CD4-positive, alpha-beta T cell treated with Interleukin-21 for 1 hour (primary cell): ENCODE data around the gene L1CAM.

Source experiments
- DNase-seq: peaks from one replicate; pipeline ENCODE4 v3.0.0-alpha.2; 2020

Gene L1CAM

GRCh38 chrX:153862369-153863250 lies 23.4 kb downstream of the L1CAM start:
- no peak for DNase-seq

GRCh38 chrX:153861733-153862310 lies 24.2 kb downstream of the L1CAM start:
- DNase-seq = no peak

- no peak for DNase-seq
Measured at GRCh38 chrX:153861151-153861550, 24.8 kb downstream of the L1CAM start.

DNA sequence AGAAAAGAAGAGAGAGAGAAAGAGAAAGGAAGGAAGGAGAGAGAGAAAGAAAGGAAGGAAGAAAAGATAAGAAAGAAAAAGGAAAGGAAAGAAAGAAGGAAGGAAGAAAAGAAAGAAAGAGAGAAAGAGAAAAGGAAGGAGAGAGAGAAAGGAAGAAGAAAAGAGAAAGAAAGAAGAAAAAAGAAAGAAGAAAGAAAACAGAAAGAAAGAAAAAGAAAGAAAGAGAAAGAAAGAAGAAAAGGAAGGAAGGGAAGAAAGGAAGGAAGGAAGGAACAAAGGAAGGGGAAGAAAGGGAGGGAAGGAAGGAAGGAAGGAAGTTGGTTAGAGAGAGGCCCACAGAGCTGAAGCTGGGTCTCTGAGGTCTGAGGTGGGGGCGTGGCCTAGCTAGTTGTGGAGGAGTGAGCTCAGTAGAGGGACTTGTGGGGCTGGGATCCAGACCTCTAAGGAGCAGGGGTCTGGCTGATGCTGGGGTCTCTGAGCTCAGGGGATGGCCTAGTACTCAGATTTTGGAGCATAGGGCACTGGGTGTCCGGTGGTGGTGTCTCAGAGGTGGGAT lies 28.5 kb downstream of the L1CAM start:
- DNase-seq = no peak

GRCh38 chrX:153854702-153855101 lies 31.3 kb downstream of the L1CAM start:
- no peak for DNase-seq

GRCh38 chrX:153853902-153854267 lies 32.1 kb downstream of the L1CAM start:
- no peak for DNase-seq

DNA sequence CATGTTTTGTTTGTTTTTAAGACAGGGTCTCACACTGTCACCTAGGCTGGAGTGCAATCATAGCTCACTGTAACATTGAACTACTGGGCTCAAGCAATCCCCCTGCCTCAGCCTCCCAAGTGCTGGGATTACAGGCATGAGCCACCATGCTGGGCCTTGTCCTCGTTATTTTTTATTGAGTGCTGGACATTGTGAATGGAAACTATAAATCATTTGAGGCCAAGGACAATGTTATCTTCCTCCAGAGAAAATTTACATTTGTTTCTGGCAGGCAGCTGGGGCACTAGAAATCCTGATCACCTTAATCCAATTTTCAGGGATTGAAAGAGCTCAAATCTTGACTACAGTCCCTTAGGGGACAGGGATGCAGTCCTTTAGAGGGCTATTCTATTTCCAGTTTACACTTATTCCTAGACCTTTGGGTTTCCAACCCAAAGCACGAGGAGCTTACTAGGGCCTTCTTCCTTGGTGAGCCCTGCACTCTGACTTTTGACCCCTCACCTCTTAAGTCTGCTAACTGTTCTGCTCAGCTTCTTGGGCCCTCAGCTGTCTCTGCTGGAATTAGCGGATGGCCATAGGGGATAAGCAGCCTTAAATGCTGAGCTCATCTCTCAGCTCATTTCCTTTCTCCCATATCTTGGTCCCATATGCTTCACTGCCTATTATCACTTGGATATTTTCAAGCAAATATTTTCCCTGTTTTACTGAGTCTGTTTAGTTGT lies 32.6 kb downstream of the L1CAM start:
- no peak for DNase-seq

DNA sequence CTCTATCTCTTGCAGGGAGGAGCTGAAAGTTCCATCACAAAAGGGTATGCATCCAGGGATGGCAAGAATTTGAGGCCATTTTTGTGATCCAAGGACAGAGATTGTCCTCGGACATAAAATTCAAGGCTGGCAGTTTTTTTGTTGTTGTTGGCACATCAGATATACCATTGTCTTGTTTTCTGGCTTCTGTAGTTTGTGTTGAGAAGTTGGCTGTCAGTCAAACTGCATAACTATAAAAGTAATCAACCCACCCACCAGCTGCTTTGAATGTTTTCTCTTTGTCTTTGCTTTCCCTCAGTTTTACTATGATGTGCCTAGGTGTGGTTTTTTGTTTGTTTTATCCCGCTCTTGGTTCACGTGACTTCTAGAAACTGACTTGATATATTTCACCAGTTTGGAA lies 34.0 kb downstream of the L1CAM start:
- no peak for DNase-seq

DNA sequence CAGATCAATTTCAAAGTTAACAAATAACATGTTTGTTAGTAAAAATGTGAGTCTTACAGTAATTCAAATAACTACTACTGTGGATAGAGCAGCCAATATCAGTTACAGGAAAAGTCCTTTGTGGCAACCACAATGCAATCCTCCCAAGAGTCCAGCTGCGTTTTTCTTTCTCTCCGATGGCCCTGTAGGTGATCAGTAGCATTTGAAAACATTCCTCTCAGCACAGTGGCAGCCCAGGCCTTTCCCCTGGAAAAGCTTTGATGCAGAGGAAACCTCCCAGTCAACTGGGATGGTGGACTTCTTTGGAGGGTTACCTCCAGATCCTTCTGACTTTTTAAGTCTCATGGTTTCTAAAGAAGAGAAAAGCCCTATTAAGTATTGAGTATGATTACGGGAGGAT lies 37.6 kb downstream of the L1CAM start:
- DNase-seq = no peak

DNA sequence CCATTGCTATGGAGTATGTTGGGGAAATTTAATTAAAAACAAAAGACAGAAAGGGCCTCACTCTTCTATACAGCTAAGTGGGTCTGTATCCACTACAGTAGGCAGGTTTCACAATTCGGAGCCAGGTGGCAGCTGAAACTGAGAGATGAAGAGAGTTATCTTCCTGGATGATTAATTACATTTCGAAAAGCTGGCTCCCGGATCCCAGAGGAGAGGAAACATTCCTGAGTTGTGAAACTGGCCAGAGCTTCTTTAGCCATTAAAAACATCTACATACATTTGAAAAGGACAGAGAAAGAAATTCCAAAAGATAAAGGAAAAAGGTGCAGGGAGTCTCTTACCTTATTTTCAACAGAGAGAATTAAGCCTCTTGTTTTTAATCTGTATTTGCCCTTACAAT lies 40.1 kb downstream of the L1CAM start:
- no peak for DNase-seq

DNA sequence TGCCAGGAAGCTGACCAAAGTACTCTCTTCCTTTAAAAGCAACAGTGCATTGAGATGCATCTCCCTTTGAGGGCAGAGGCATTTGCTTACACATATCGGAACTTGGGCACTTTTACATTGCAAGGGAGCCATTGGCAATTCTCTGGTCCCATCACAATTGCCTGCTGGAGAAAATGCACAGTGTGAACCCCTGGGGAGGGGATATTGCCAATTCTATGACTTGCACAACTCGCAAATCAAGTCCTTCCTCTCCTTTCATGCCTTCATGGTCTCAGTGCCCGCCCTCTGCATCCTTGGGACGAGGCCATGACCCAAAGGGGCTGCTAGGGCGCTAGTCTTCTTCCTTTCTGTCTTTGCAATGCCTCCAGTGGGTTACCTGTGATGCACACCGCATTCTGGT lies 40.8 kb downstream of the L1CAM start:
- no peak for DNase-seq

DNA sequence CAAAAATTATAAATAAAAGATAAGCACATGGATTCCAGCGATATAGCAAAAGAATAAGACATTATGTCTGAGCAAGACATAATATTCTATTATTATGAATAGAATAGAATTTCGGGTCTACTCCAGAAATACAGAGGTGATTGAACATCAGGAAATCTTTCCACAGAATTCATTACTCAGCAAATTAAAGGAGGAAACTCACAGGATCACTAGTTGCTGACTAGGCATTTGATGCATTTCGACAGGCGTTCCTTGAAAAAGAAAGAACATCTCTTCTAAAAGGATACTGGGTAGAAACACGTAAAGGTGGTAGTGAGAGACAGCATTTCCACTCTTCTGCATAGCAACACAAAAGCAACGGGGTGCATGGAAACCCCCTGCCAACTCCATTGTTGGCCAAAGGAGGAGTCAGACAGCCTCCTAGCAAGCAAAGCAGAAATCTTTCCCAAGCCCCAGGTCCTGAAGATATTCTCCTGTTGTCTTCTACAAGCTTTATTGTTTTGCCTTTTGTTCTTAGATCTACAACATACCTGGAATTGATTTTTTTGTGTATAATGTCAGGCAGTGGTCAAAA lies 41.4 kb downstream of the L1CAM start:
- no peak for DNase-seq

GRCh38 chrX:153836921-153837320 lies 49.1 kb downstream of the L1CAM start:
- DNase-seq = no peak

GRCh38 chrX:153832728-153833127 lies 53.2 kb downstream of the L1CAM start:
- DNase-seq = no peak

DNA sequence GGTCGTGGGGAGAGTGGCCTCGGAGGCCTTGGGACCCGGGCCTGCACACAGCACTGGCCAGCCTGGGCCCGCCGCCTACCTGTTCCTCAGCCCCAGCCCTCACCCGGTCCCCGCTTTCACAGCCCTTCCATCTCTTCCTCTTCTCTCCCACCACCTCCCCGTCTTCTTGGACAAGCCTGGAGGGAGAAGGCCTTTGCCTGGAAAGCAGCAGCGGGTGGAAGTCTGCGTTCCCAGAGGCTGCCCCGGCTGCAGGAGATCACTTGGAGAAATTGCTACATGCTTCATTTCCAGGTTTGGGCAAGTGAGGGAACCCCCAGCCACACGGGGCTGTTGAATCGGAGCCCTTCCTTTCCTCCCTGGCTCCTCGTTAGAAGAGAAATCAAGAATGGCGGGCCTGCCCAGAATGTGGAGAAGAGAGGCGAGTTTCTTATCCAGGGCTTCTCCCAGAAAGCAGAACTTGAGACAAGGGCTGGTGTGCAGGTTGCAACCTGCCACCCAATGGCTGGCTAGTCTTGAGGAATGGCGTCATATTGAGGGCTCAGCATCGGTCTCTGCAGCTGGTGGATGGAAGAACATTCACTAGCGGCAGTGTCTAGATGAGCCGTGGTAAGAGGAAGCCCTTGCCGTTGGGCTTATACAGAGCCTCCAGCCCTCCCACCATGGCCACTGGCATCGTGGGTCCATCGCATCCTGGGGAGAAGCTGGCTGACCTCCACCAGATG lies 54.4 kb downstream of the L1CAM start:
- DNase-seq = no peak

- DNase-seq = no peak
Measured at GRCh38 chrX:153830640-153831428, 55.1 kb downstream of the L1CAM start.

- DNase-seq = peak; percentile 17
Measured at GRCh38 chrX:153829799-153830639, 56.0 kb downstream of the L1CAM start, which contains the start of gene PDZD4. Gene PDZD4 (minus strand): TSS chrX:153830544. CDS start chrX:153830298, 246 bp downstream.

DNA sequence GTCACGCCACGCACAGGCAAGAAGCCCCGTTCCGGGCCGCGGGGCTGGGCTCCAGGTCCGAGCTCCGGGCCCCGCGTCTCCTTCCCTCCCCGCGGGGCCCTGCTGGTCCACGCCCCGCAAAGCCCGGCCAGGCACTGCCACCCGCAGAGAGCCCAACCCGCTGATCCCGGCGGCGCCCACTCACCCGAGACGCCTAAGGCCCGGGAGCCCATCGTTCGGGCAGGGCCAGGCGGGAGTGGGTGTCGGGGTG lies 56.5 kb downstream of the L1CAM start:
- no peak for DNase-seq

- DNase-seq = peak; percentile 14
Measured at GRCh38 chrX:153828723-153829548, 57.0 kb downstream of the L1CAM start.

DNA sequence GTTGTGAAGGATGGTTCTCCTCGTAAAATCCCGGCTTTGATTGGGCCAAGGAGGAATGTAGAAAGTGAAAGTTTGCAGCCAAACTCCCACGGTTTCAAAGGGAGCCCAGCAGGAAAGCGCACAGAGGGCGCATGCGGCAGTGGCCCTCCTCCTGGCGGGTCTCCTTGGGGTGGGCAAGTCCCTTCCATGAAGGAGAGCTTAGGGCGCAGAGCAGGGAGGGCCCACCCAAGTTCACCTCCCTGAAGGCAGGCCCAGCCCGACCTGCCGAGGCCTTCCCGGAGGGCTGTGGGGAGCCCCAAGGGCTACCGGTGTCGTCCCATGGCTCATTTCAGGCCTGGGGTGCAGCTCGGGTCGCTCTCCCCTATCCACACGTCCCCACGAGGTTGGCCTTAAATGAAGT lies 57.7 kb downstream of the L1CAM start:
- DNase-seq = no peak
